ENCODE results near the gene OR10C1. TPM values are rescaled to one million over a fixed set of nuclear protein-coding genes. Genes with fewer than 3 reads are reported as not detected.

Gene OR10C1
- total RNA-seq, 2 donors from 2014 or later = not detected

DNA sequence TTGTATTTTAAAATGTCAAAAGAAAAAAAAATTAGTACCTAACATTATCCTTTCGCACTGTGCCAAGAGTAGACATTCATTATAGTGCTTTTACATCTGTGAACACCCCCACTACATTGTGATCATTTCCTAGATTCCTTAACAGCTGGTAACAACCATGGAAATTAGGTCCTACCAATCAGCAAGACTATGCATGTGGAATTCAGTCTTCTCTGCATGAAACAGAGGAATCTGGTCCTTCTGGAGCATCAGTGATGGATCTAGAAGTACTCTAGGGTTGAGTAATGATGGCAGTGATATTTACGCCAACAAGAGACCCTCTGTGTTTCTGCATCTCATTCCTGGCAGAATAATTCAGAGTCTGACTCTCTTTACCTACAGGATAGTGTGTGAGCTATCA, 14.9 kb upstream of the OR10C1 start:
- TF ChIP-seq, protein P1, sequence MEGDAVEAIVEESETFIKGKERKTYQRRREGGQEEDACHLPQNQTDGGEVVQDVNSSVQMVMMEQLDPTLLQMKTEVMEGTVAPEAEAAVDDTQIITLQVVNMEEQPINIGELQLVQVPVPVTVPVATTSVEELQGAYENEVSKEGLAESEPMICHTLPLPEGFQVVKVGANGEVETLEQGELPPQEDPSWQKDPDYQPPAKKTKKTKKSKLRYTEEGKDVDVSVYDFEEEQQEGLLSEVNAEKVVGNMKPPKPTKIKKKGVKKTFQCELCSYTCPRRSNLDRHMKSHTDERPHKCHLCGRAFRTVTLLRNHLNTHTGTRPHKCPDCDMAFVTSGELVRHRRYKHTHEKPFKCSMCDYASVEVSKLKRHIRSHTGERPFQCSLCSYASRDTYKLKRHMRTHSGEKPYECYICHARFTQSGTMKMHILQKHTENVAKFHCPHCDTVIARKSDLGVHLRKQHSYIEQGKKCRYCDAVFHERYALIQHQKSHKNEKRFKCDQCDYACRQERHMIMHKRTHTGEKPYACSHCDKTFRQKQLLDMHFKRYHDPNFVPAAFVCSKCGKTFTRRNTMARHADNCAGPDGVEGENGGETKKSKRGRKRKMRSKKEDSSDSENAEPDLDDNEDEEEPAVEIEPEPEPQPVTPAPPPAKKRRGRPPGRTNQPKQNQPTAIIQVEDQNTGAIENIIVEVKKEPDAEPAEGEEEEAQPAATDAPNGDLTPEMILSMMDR (conservative IDR thresholded peaks at IDR 0.05) = no peak
- Histone ChIP-seq H3K9me3 (ENCODE audit: control insufficient read depth, low read length) (no peaks in the 10 kb centered on the region), H3K27ac (ENCODE audit: low read depth, low read length) (no peak overlapping the region), H3K27me3 (ENCODE audit: control insufficient read depth, insufficient read depth, low read length, poor library complexity, severe bottlenecking) (no peaks in the 10 kb centered on the region), H3K36me3 (ENCODE audit: control insufficient read depth, insufficient read depth, low read length) (no peaks in the 10 kb centered on the region), H3K4me3 (ENCODE audit: low read length) (no peak overlapping the region), H3K4me1 (ENCODE audit: control insufficient read depth, insufficient read depth, low read length) (no peaks in the 10 kb centered on the region), H3K9ac (ENCODE audit: extremely low read depth, low read length, poor library complexity, severe bottlenecking) (no peak overlapping the region)
- H3K4me1 Mint-ChIP-seq = no peaks in the 10 kb centered on the region
- no peak overlapping the region for H3K27ac Mint-ChIP-seq
- no peaks in the 10 kb centered on the region for H3K36me3 Mint-ChIP-seq (ENCODE audit: low read depth)
- H3K4me3 Mint-ChIP-seq = no peak overlapping the region
- no peak for DNase-seq
- no peaks in the 10 kb centered on the region for H3K9me3 Mint-ChIP-seq
- H3K27me3 Mint-ChIP-seq (ENCODE audit: insufficient read depth) = no peaks in the 10 kb centered on the region
- 90 to 97% methylated on average over 2 of the region's 2 CpGs for WGBS, 2 experiments (ENCODE audit: insufficient coverage in 1 of 2, insufficient read length in 1 of 2)

DNA sequence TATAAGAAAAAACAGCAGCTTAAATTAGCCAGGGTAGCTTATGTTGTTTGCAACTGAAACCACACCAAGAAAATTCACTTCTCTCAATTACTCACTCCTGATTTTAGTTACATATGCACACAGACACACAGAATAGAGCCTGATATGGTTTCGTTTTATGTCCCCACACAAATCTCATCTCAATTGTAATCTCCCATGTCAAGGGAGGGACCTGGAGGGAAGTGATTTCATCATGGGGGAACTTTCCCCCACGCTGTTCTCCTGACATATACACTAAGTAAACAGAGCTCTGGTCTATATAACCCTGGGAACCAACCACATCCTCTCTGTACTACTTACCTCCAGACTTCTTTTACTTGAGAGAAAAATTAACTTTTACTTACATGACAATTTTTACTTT, 14.5 kb upstream of the OR10C1 start:
- Mint-ChIP-seq H3K27ac (no peak overlapping the region), H3K36me3 (ENCODE audit: low read depth) (no peaks in the 10 kb centered on the region), H3K4me1 (no peaks in the 10 kb centered on the region), H3K27me3 (ENCODE audit: insufficient read depth) (no peaks in the 10 kb centered on the region), H3K9me3 (no peaks in the 10 kb centered on the region), H3K4me3 (no peak overlapping the region)
- DNase-seq = no peak
- H3K27me3 ChIP-seq (ENCODE audit: control insufficient read depth, insufficient read depth, low read length, poor library complexity, severe bottlenecking) = no peaks in the 10 kb centered on the region
- no peak overlapping the region for H3K27ac ChIP-seq (ENCODE audit: low read depth, low read length)
- TF ChIP-seq, protein P1 (conservative IDR thresholded peaks at IDR 0.05) = no peak
- H3K9ac ChIP-seq (ENCODE audit: extremely low read depth, low read length, poor library complexity, severe bottlenecking) = no peak overlapping the region
- H3K4me3 ChIP-seq (ENCODE audit: low read length) = no peak overlapping the region
- WGBS, 2 experiments (ENCODE audit: insufficient coverage in 1 of 2, insufficient read length in 1 of 2) = 91% methylated on average over 2 of the region's 2 CpGs; no CpG with 5 or more reads in 1 of the 2 experiments
- H3K4me1 ChIP-seq (ENCODE audit: control insufficient read depth, insufficient read depth, low read length) = no peaks in the 10 kb centered on the region
- H3K36me3 ChIP-seq (ENCODE audit: control insufficient read depth, insufficient read depth, low read length) = no peaks in the 10 kb centered on the region
- H3K9me3 ChIP-seq (ENCODE audit: control insufficient read depth, low read length) = no peaks in the 10 kb centered on the region

DNA sequence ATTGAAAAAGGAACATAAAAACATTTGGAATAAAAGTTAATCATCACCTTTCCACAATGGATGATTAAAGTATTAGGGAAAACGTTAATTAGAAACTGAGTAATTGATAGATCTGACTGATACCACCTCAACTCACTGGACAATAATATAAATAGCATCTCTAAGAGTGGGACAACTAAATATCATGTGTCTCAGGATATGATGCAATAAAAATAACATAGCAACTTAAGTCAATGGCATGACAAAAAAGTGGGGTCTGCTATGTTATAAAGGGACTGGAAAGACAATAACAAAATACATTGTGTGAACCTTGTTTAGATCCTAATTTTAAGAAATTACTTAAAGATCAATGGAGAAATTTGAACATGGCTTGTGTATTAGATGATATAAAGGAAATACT, 14.0 kb upstream of the OR10C1 start:
- Mint-ChIP-seq H3K27me3 (ENCODE audit: insufficient read depth) (no peaks in the 10 kb centered on the region), H3K4me3 (no peak overlapping the region), H3K36me3 (ENCODE audit: low read depth) (no peaks in the 10 kb centered on the region), H3K4me1 (no peaks in the 10 kb centered on the region), H3K9me3 (no peaks in the 10 kb centered on the region), H3K27ac (no peak overlapping the region)
- no peak for DNase-seq
- TF ChIP-seq, protein P1 (conservative IDR thresholded peaks at IDR 0.05) = no peak
- Histone ChIP-seq H3K9ac (ENCODE audit: extremely low read depth, low read length, poor library complexity, severe bottlenecking) (no peak overlapping the region), H3K4me3 (ENCODE audit: low read length) (no peak overlapping the region), H3K27me3 (ENCODE audit: control insufficient read depth, insufficient read depth, low read length, poor library complexity, severe bottlenecking) (no peaks in the 10 kb centered on the region), H3K27ac (ENCODE audit: low read depth, low read length) (no peak overlapping the region), H3K36me3 (ENCODE audit: control insufficient read depth, insufficient read depth, low read length) (no peaks in the 10 kb centered on the region), H3K9me3 (ENCODE audit: control insufficient read depth, low read length) (no peaks in the 10 kb centered on the region), H3K4me1 (ENCODE audit: control insufficient read depth, insufficient read depth, low read length) (no peaks in the 10 kb centered on the region)
- WGBS, 2 experiments (ENCODE audit: insufficient coverage in 1 of 2, insufficient read length in 1 of 2) = no CpG with 5 or more reads among the region's 1 CpG

Measured in endodermal cell (in vitro differentiated cells).